Measurements from ENCODE around the gene GIPC3. TPM values are rescaled to one million over a fixed set of nuclear protein-coding genes. Genes with fewer than 3 reads are reported as not detected.

The GIPC3 gene
- polyA plus RNA-seq, 4 donors: 0.54 to 1.1 (median 0.62) TPM; not detected in 1

DNA sequence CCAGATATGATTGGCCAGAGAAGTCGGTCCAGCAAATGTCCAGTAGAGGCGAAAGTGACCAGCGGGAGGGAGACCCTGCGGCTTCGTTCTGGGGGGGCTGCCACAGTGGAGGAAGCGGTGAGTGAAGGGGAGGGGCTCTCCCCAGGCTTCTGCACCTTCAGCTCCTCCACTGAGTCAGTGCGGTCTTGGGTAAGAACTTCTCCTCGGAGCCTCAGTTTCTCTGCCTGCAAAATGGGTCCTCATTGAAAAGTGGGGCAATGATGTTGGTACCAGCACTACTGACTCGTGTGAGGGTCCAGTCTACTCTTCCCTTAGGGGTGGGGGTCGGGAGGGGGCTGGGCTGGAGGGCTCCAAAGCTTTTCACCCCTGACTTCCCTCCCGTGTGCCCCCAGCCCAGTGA, 4.2 kb downstream of the GIPC3 start:
- H3K36me3 ChIP-seq (ENCODE audit: control insufficient read depth in 3 of 3, insufficient read depth in 2 of 3, low read depth in 1 of 3, low read length in 3 of 3): no peaks in the 10 kb centered on the region
- H3K9me3 ChIP-seq (ENCODE audit: control insufficient read depth in 2 of 2, insufficient read depth in 1 of 2, low read depth in 1 of 2, low read length in 1 of 2): peaks cover 0 to 15% of the 10 kb centered on the region in 2 donors
- H3K4me1 ChIP-seq (ENCODE audit: control insufficient read depth in 3 of 3, insufficient read depth in 2 of 3, low read depth in 1 of 3, low read length in 2 of 3): peaks cover 0 to 3% (median 0%) of the 10 kb centered on the region in 3 donors
- peaks cover 0 to 33% (median 0%) of the 10 kb centered on the region in 3 donors for H3K27me3 ChIP-seq (ENCODE audit: control insufficient read depth in 3 of 3, insufficient read depth in 3 of 3, low read length in 3 of 3)
- DNase-seq: no peak
- H3K27ac ChIP-seq (ENCODE audit: low read depth in 1 of 3, low read length in 2 of 3): no peak overlapping the region
- no peak overlapping the region for H3K4me3 ChIP-seq (ENCODE audit: low read depth in 1 of 3, low read length in 3 of 3)
- 74 to 85% (median 79%) methylated on average over 11 of the region's 11 CpGs for WGBS, 3 donors
- no peak for FAIRE-seq

DNA sequence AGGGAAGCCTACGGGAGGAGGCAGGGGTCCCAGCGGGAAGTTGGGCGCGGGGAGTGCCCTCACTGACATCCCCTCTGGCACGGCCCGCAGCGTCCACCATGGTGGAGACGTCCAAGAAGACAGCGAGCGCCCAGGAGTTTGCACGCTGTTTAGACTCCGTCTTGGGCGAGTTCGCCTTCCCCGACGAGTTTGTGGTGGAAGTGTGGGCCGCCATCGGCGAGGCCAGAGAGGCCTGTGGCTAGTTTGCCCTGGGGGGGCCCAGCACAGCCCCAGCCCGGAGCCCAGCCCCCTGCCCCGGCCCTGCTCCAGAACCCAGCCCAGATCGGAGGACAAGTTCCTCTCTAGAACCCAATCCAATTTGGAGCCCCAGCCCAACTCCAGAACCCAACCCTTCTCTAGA, 4.7 kb downstream of the GIPC3 start:
- H3K4me1 ChIP-seq (ENCODE audit: control insufficient read depth in 3 of 3, insufficient read depth in 2 of 3, low read depth in 1 of 3, low read length in 2 of 3): peaks cover 0 to 3% (median 0%) of the 10 kb centered on the region in 3 donors
- no peak overlapping the region for H3K27ac ChIP-seq (ENCODE audit: low read depth in 1 of 3, low read length in 2 of 3)
- H3K27me3 ChIP-seq (ENCODE audit: control insufficient read depth in 3 of 3, insufficient read depth in 3 of 3, low read length in 3 of 3): peaks cover 0 to 31% (median 0%) of the 10 kb centered on the region in 3 donors
- DNase-seq: no peak
- H3K9me3 ChIP-seq (ENCODE audit: control insufficient read depth in 2 of 2, insufficient read depth in 1 of 2, low read depth in 1 of 2, low read length in 1 of 2): peaks cover 0 to 15% of the 10 kb centered on the region in 2 donors
- 92 to 95% (median 94%) methylated on average over 18 to 22 of the region's 22 CpGs for WGBS, 3 donors
- FAIRE-seq: no peak
- no peaks in the 10 kb centered on the region for H3K36me3 ChIP-seq (ENCODE audit: control insufficient read depth in 3 of 3, insufficient read depth in 2 of 3, low read depth in 1 of 3, low read length in 3 of 3)
- H3K4me3 ChIP-seq (ENCODE audit: low read depth in 1 of 3, low read length in 3 of 3): no peak overlapping the region

DNA sequence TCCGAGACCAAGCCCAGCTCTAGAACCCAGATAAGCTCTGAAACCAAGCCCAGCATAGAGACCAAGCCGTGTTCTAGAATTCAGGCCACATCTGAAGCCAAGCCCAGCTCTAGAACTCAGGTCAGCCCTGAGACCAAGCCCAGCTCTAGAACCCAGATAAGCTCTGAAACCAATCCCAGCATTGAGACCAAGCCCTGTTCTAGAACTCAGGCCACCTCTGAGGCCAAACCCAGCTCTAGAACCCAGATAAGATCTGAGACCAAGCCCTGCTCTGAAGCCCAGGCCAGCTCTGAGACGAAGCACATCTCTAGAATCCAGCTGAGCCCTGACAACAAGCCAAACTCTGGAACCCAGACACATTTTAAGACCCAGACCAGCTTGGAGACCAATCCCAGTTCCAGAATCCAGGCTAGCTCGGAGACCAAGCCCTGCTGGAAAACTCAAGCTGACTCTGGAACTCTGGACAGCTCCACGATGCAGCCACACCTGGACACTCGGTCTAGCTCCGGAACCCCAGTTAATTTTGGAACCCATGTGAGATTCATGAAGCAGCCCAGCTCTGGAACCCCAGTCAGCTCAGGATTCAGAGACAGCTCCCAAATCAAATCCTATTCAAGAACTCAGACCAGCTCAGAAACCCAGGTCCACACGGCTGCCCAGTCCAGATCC, 5.8 kb downstream of the GIPC3 start:
- H3K36me3 ChIP-seq (ENCODE audit: control insufficient read depth in 3 of 3, insufficient read depth in 2 of 3, low read depth in 1 of 3, low read length in 3 of 3): no peaks in the 10 kb centered on the region
- FAIRE-seq: no peak
- H3K9me3 ChIP-seq (ENCODE audit: control insufficient read depth in 2 of 2, insufficient read depth in 1 of 2, low read depth in 1 of 2, low read length in 1 of 2): peaks cover 0 to 15% of the 10 kb centered on the region in 2 donors
- no peaks in the 10 kb centered on the region for H3K4me1 ChIP-seq (ENCODE audit: control insufficient read depth in 3 of 3, insufficient read depth in 2 of 3, low read depth in 1 of 3, low read length in 2 of 3)
- H3K4me3 ChIP-seq (ENCODE audit: low read depth in 1 of 3, low read length in 3 of 3): no peak overlapping the region
- no peak for DNase-seq
- WGBS, 3 donors: 87 to 90% (median 88%) methylated on average over 8 of the region's 8 CpGs
- no peak overlapping the region for H3K27ac ChIP-seq (ENCODE audit: low read depth in 1 of 3, low read length in 2 of 3)
- H3K27me3 ChIP-seq (ENCODE audit: control insufficient read depth in 3 of 3, insufficient read depth in 3 of 3, low read length in 3 of 3): peaks cover 0 to 22% (median 0%) of the 10 kb centered on the region in 3 donors

DNA sequence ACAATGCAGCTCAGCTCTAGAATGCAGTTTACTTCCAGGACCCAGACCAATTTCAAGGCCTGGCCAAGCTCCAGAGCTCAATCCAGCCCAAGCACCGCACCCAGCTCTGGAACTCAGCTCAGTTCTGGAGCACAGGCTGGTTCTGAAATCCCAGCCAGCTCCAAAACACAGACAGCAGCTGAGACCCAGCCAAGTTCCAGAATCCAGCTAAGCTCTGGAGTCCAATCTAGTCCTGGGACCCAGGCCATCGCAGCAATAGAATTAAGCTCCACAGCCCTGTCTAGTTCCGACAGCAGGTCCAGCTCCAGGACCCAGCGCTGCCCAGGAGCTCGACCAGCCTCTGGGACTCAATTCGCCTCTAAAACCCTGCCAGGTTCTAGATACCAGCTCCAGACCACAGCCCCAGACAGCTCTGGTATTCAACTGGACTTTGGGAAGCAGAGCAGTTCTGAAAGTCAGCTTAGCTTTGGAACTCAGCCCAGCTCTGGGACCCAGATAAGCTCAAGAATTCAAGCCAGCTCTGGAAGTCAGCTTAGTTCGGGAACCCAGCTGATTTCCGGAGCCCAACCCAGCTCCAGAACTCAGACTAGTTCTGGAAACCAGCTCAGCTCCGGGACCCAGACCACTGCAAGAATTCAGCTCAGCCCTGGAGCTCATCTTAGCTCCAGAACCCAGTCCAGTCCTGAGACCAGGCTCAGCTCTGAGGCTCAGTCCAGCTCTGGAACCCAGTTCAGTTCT, 6.8 kb downstream of the GIPC3 start:
- no peaks in the 10 kb centered on the region for H3K4me1 ChIP-seq (ENCODE audit: control insufficient read depth in 3 of 3, insufficient read depth in 2 of 3, low read depth in 1 of 3, low read length in 2 of 3)
- H3K4me3 ChIP-seq (ENCODE audit: low read depth in 1 of 3, low read length in 3 of 3): no peak overlapping the region
- H3K36me3 ChIP-seq (ENCODE audit: control insufficient read depth in 3 of 3, insufficient read depth in 2 of 3, low read depth in 1 of 3, low read length in 3 of 3): no peaks in the 10 kb centered on the region
- H3K27ac ChIP-seq (ENCODE audit: low read depth in 1 of 3, low read length in 2 of 3): no peak overlapping the region
- WGBS, 3 donors: 74 to 84% (median 75%) methylated on average over 9 of the region's 9 CpGs
- FAIRE-seq (no peak), DNase-seq (no peak)
- H3K9me3 ChIP-seq (ENCODE audit: control insufficient read depth in 2 of 2, insufficient read depth in 1 of 2, low read depth in 1 of 2, low read length in 1 of 2): peaks cover 0 to 15% of the 10 kb centered on the region in 2 donors
- peaks cover 0 to 12% (median 0%) of the 10 kb centered on the region in 3 donors for H3K27me3 ChIP-seq (ENCODE audit: control insufficient read depth in 3 of 3, insufficient read depth in 3 of 3, low read length in 3 of 3)

DNA sequence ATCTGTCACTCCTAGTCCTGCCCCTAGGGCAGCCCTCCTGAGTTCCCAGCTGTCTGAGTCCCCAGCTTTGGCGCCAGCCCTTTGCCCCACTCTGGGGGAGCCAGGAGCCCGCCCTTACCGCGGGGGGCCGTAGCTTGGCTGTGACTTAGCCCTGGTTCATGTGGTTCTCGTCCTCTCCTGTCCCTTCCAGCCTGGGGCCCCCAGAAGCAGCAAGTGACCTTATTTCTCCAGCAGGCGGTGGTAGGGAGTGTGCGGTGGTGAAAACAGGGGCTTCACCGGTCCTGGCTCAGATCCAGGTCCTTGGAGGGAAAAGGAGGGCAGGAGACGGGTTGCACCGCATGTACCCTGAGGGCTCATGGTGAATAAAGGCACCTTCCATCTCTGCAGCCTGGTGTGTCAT, 7.9 kb downstream of the GIPC3 start:
- no peaks in the 10 kb centered on the region for H3K4me1 ChIP-seq (ENCODE audit: control insufficient read depth in 3 of 3, insufficient read depth in 2 of 3, low read depth in 1 of 3, low read length in 2 of 3)
- WGBS, 3 donors: 45 to 48% (median 46%) methylated on average over 10 to 11 of the region's 11 CpGs
- DNase-seq (no peak), FAIRE-seq (no peak)
- H3K36me3 ChIP-seq (ENCODE audit: control insufficient read depth in 3 of 3, insufficient read depth in 2 of 3, low read depth in 1 of 3, low read length in 3 of 3): no peaks in the 10 kb centered on the region
- H3K27me3 ChIP-seq (ENCODE audit: control insufficient read depth in 3 of 3, insufficient read depth in 3 of 3, low read length in 3 of 3): peaks cover 0 to 11% (median 0%) of the 10 kb centered on the region in 3 donors
- H3K4me3 ChIP-seq (ENCODE audit: low read depth in 1 of 3, low read length in 3 of 3): no peak overlapping the region
- H3K9me3 ChIP-seq (ENCODE audit: control insufficient read depth in 2 of 2, insufficient read depth in 1 of 2, low read depth in 1 of 2, low read length in 1 of 2): peaks cover 0 to 15% of the 10 kb centered on the region in 2 donors
- no peak overlapping the region for H3K27ac ChIP-seq (ENCODE audit: low read depth in 1 of 3, low read length in 2 of 3)

DNA sequence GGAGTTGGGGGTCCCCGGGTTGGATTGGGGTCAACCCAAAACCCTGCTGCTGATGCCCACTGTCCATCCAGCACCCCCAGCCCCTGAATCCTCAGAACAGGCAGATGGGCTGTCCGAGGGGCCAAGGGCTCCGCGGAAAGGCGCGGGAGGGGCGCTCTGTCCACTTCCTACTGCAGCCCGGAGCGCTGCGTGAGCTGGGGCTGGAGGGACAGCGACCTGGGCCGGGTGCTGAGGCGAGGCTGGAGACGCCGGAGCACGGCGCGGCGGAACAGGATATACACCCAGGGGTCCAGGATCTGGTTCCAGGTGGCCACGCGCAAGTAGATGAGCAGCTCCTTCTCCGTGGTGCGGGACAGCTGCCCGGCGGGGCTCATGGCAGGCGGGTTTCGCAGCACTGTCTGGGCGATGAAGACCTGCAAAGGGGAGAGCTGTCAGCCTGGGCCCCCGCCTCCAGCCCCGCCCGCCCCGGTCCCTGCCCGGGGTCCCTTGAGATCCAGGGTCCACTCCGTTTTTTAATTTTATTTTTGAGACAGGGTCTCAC, 10.3 kb downstream of the GIPC3 start:
- H3K36me3 ChIP-seq (ENCODE audit: control insufficient read depth in 3 of 3, insufficient read depth in 2 of 3, low read depth in 1 of 3, low read length in 3 of 3): no peaks in the 10 kb centered on the region
- WGBS, 3 donors: 62 to 84% (median 72%) methylated on average over 27 to 34 of the region's 34 CpGs
- no peak for FAIRE-seq
- no peak for DNase-seq
- H3K27ac ChIP-seq (ENCODE audit: low read depth in 1 of 3, low read length in 2 of 3): no peak overlapping the region
- no peak overlapping the region for H3K4me3 ChIP-seq (ENCODE audit: low read depth in 1 of 3, low read length in 3 of 3)
- H3K4me1 ChIP-seq (ENCODE audit: control insufficient read depth in 3 of 3, insufficient read depth in 2 of 3, low read depth in 1 of 3, low read length in 2 of 3): no peaks in the 10 kb centered on the region
- H3K9me3 ChIP-seq (ENCODE audit: control insufficient read depth in 2 of 2, insufficient read depth in 1 of 2, low read depth in 1 of 2, low read length in 1 of 2): peaks cover 0 to 15% of the 10 kb centered on the region in 2 donors
- H3K27me3 ChIP-seq (ENCODE audit: control insufficient read depth in 3 of 3, insufficient read depth in 3 of 3, low read length in 3 of 3): peaks cover 0 to 11% (median 0%) of the 10 kb centered on the region in 3 donors

DNA sequence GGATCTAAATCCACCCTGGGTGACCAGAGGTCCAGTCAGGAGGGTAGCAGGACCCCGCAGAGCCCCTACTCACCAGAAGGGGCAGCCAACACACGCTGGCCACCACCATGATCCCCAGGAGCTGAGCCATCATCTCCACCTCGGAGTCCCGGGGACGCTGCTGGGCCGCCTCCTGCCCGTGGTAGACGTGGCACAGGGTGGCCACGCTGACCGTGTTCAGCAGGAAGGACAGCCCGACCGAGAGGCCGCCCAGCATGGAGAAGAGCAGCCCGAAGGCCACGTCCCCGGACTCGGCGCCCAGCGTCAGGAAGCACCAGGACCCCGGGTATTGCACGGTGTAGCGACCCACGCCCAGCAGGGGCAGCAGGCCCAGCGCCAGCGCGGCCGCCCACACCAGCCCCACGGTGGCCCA, 14.5 kb downstream of the GIPC3 start:
- Histone ChIP-seq H3K36me3 (ENCODE audit: control insufficient read depth in 3 of 3, insufficient read depth in 2 of 3, low read depth in 1 of 3, low read length in 3 of 3) (no peaks in the 10 kb centered on the region), H3K9me3 (ENCODE audit: control insufficient read depth in 2 of 2, insufficient read depth in 1 of 2, low read depth in 1 of 2, low read length in 1 of 2) (no peaks in the 10 kb centered on the region), H3K27ac (ENCODE audit: low read depth in 1 of 3, low read length in 2 of 3) (no peak overlapping the region), H3K4me1 (ENCODE audit: control insufficient read depth in 3 of 3, insufficient read depth in 2 of 3, low read depth in 1 of 3, low read length in 2 of 3) (peaks cover 0 to 3% (median 0%) of the 10 kb centered on the region in 3 donors), H3K27me3 (ENCODE audit: control insufficient read depth in 3 of 3, insufficient read depth in 3 of 3, low read length in 3 of 3) (peaks cover 0 to 5% (median 0%) of the 10 kb centered on the region in 3 donors), H3K4me3 (ENCODE audit: low read depth in 1 of 3, low read length in 3 of 3) (no peak overlapping the region)
- WGBS, 3 donors: 90 to 91% (median 90%) methylated on average over 20 to 28 of the region's 28 CpGs
- FAIRE-seq (no peak), DNase-seq (no peak)

DNA sequence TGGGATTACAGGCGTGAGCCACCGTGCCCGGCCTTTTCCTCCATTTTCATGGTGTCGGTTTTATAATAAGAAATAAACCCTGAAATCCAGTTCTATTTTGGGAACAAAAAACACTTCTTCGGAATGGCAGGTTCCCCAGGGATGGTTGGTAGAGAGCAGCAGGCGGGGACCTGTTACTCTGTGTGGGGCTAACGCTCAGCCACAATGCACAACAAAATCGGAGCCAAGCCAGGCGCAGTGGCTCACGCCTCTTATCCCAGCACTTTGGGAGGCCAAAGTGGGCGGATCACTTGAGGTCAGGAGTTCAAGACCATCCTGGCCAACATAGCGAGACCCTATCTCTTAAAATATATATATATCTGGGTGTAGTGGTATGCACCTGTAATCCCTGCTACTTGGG, 15.7 kb downstream of the GIPC3 start:
- FAIRE-seq: no peak
- Histone ChIP-seq H3K27ac (ENCODE audit: low read depth in 1 of 3, low read length in 2 of 3) (no peak overlapping the region), H3K4me1 (ENCODE audit: control insufficient read depth in 3 of 3, insufficient read depth in 2 of 3, low read depth in 1 of 3, low read length in 2 of 3) (peaks cover 0 to 6% (median 0%) of the 10 kb centered on the region in 3 donors), H3K36me3 (ENCODE audit: control insufficient read depth in 3 of 3, insufficient read depth in 2 of 3, low read depth in 1 of 3, low read length in 3 of 3) (no peaks in the 10 kb centered on the region), H3K27me3 (ENCODE audit: control insufficient read depth in 3 of 3, insufficient read depth in 3 of 3, low read length in 3 of 3) (peaks cover 0 to 18% (median 0%) of the 10 kb centered on the region in 3 donors), H3K9me3 (ENCODE audit: control insufficient read depth in 2 of 2, insufficient read depth in 1 of 2, low read depth in 1 of 2, low read length in 1 of 2) (no peaks in the 10 kb centered on the region), H3K4me3 (ENCODE audit: low read depth in 1 of 3, low read length in 3 of 3) (no peak overlapping the region)
- no peak for DNase-seq
- WGBS, 3 donors: 78 to 91% (median 86%) methylated on average over 12 of the region's 12 CpGs

Data from small intestine (tissue), 7 donors.